A549 treated with DMSO at 1 μM for 4 hours (cell line): ENCODE results near the gene SLC7A5. TPM values are rescaled to one million over a fixed set of nuclear protein-coding genes. Genes with fewer than 3 reads are reported as not detected.

Source experiments
- total RNA-seq: library from RNA; stranded (reverse); fragments of 200-300 nt; extraction: Qiagen RNA extraction; gene quantifications from 5 replicates; pipeline ENCODE4 v1.2.3, GENCODE V29; 2022; ENCODE audit warnings: low read depth

SLC7A5 gene
- total RNA-seq: 907 to 1,085 TPM (median 1,023 TPM) in 5 replicates

DNA sequence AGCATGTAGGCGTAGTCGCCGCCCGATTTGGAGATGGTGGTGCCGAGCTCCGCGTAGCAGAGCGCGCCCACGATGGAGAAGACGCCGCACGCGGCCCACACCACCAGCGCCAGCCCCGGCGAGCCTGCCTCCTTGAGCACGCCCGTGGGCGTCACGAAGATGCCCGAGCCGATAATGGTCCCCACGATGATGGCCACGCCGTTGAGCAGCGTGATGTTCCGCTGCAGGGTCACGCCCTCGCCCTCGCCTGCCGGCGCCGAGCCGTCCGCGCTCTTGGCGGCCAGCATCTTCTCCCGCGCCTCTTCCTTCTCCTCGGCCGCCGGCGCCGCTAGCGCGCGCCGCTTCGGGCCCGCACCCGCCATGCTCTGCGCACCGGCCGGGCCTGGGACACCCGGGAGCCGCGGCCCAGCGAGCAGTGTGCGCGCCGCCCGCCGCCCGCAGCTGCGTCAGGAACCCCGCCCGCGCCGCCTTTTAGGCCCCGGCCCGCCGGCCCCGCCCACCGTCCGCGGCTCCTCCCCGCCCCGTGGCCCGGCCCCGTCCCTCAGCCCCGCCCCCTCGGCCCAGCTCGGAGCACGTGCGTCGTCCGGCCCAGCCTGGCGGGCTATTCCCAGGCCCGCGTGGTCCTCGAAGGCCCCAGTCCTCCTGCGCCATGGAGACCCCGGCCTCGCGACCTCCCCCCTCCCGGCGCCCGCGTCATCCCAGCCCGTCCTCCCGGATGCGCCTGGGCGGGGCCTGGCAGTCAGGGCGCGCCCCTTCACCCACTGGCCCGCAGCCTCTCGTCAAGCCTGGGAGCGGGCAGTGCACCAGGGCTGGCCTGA is at the start of gene SLC7A5:
TSS of gene SLC7A5 (minus strand) at position 447 of the 818 bp plus-strand sequence. CDS start at position 362, 85 bp downstream.

Other genes starting within 250 kb of the SLC7A5 start
- gene KLHDC4, start 103.5 kb downstream of the SLC7A5 start, total RNA-seq: 36.2 to 42.7 TPM (median 39.6 TPM) in 5 replicates
- gene CA5A, start 67.0 kb upstream of the SLC7A5 start, total RNA-seq: not detected in 5 replicates
- gene BANP, start 81.9 kb upstream of the SLC7A5 start, total RNA-seq: 10.6 to 22.1 TPM (median 18.3 TPM) in 5 replicates